Measurements from ENCODE around the gene XPR1. TPM values are rescaled to one million over a fixed set of nuclear protein-coding genes. Genes with fewer than 3 reads are reported as not detected.

The XPR1 gene
- total RNA-seq, 4 donors from 2014 or later, result 10.0 to 29.7 (median 26.2) TPM

GRCh38 chr1:180590889-180591288, 40.9 kb upstream of the XPR1 start:
- intact Hi-C loops (cut with DNase I; ENCODE audit: low total_unique reads), result no loop called here
- DNase-seq, result no peak
- H3K9me3 ChIP-seq, result no peaks in the 10 kb centered on the region
- TF ChIP-seq POLR2A (IDR thresholded peaks at IDR 0.05) (no peak), CTCF (IDR thresholded peaks at IDR 0.05) (no peak)
- no peaks in the 10 kb centered on the region for H3K36me3 ChIP-seq
- H3K4me1 ChIP-seq, result no peaks in the 10 kb centered on the region
- H3K4me3 ChIP-seq, result no peak overlapping the region
- no peaks in the 10 kb centered on the region for H3K27me3 ChIP-seq
- H3K27ac ChIP-seq, result no peak overlapping the region

- no peaks in the 10 kb centered on the region for H3K27me3 ChIP-seq
- no peaks in the 10 kb centered on the region for H3K9me3 ChIP-seq
- intact Hi-C loops (cut with DNase I; ENCODE audit: low total_unique reads), result no loop called here
- no peak for DNase-seq
- no peak overlapping the region for H3K4me3 ChIP-seq
- H3K4me1 ChIP-seq, result no peaks in the 10 kb centered on the region
- TF ChIP-seq CTCF (IDR thresholded peaks at IDR 0.05) (no peak), POLR2A (IDR thresholded peaks at IDR 0.05) (no peak)
- no peaks in the 10 kb centered on the region for H3K36me3 ChIP-seq
- H3K27ac ChIP-seq, result no peak overlapping the region
Measured at GRCh38 chr1:180593382-180593781, 38.4 kb upstream of the XPR1 start.

GRCh38 chr1:180594723-180595122, 37.1 kb upstream of the XPR1 start:
- intact Hi-C loops (cut with DNase I; ENCODE audit: low total_unique reads), result no loop called here
- DNase-seq, result no peak
- Histone ChIP-seq H3K27ac (no peak overlapping the region), H3K4me1 (no peaks in the 10 kb centered on the region), H3K36me3 (no peaks in the 10 kb centered on the region), H3K9me3 (no peaks in the 10 kb centered on the region), H3K4me3 (no peak overlapping the region), H3K27me3 (no peaks in the 10 kb centered on the region)
- TF ChIP-seq POLR2A (IDR thresholded peaks at IDR 0.05) (no peak), CTCF (IDR thresholded peaks at IDR 0.05) (no peak)

- no peak for DNase-seq
- intact Hi-C loops (cut with DNase I; ENCODE audit: low total_unique reads), result no loop called here
- Histone ChIP-seq H3K36me3 (no peaks in the 10 kb centered on the region), H3K9me3 (no peaks in the 10 kb centered on the region), H3K4me1 (no peaks in the 10 kb centered on the region), H3K4me3 (no peak overlapping the region), H3K27me3 (no peaks in the 10 kb centered on the region), H3K27ac (no peak overlapping the region)
- TF ChIP-seq CTCF (IDR thresholded peaks at IDR 0.05), result no peak
- no peak for TF ChIP-seq POLR2A (IDR thresholded peaks at IDR 0.05)
Measured at GRCh38 chr1:180595966-180596365, 35.9 kb upstream of the XPR1 start.

GRCh38 chr1:180597520-180597919, 34.3 kb upstream of the XPR1 start:
- no peak for DNase-seq
- no peaks in the 10 kb centered on the region for H3K27me3 ChIP-seq
- TF ChIP-seq CTCF (IDR thresholded peaks at IDR 0.05), result no peak
- no peak for TF ChIP-seq POLR2A (IDR thresholded peaks at IDR 0.05)
- no peak overlapping the region for H3K27ac ChIP-seq
- H3K36me3 ChIP-seq, result no peaks in the 10 kb centered on the region
- no peak overlapping the region for H3K4me3 ChIP-seq
- intact Hi-C loops (cut with DNase I; ENCODE audit: low total_unique reads), result no loop called here
- H3K4me1 ChIP-seq, result no peaks in the 10 kb centered on the region
- no peaks in the 10 kb centered on the region for H3K9me3 ChIP-seq

Data from uterus (tissue), 4 donors.